GM21786 (cell line): ENCODE data around the gene MAP3K21.

Source experiments
- ATAC-seq: cut with Tn5 transposase; IDR thresholded peaks from one replicate; pipeline ENCODE4 v1.9.1; 2021; ENCODE audit not compliant: unreplicated experiment

MAP3K21 gene

GRCh38 chr1:233432916-233433315, 105.4 kb downstream of the MAP3K21 start:
- no peak for ATAC-seq

GRCh38 chr1:233433436-233434210, 106.1 kb downstream of the MAP3K21 start:
- no peak for ATAC-seq
